ENCODE data around the gene C1orf21.

- no peak for TF ChIP-seq POLR2A (IDR thresholded peaks at IDR 0.05; ENCODE audit: low read length)
- TF ChIP-seq GATA1 (IDR thresholded peaks at IDR 0.05; ENCODE audit: low read depth, low read length): no peak
These were observed 69.4 kb downstream of the C1orf21 start for GRCh38 chr1:184456189-184456588.
